GM19035 (cell line): Measurements from ENCODE around the gene OR2AG1.
"Not testable (repeated sequence)": the region's sequence is repeated elsewhere in the genome, so short reads cannot be mapped to it uniquely, and the experiment has no call there.

Source experiments
- ATAC-seq: cut with Tn5 transposase; IDR thresholded peaks from one replicate; pipeline ENCODE4 v1.9.1; 2021; ENCODE audit not compliant: unreplicated experiment

The OR2AG1 gene

GRCh38 chr11:6780829-6781228 lies 2.0 kb upstream of the OR2AG1 start:
- ATAC-seq, result no peak

GRCh38 chr11:6790546-6790945 lies 7.7 kb downstream of the OR2AG1 start:
- no peak for ATAC-seq

DNA sequence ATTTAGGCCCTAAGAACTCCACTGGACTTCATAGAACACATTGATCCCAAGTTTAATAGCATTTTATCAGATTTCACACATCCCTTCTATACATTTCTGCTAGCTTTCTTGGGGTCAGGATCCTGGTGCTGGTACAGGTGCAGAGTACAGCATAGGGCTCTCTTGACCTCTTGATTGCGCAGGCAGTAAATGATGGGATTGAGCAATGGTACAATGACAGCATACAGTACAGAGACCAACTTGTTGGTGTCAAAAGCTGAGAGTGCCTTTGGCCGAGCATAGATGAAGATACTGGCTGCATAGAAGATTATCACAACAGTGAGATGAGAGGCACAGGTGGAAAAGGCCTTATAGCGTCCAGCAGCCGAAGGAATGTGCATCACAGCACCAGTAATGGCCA lies 11.8 kb downstream of the OR2AG1 start:
- no peak for ATAC-seq

DNA sequence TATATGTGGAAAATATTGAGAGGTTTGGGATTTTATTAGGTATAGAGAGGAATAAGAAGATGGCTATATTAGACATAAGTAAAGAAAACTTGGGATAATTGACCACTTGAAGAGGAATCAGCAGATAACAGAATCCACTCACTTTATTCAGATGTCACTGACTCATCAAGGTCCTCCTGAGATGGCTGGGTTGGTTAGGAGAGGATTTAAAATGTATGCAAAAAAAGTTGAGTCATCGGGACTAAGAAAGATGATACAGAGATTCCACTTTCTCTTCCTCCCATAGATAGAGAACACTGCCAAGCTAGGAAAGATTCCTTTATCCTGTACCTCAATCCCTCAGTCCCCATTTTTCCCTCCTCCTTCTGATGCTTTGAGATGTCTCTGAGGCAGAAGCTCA lies 16.6 kb downstream of the OR2AG1 start, which contains the start of gene OR6A2:
TSS of gene OR6A2 (minus strand) at position 288 of the 400 bp plus-strand sequence. CDS start 3,981 bp downstream, outside the sequence.
- no peak for ATAC-seq

DNA sequence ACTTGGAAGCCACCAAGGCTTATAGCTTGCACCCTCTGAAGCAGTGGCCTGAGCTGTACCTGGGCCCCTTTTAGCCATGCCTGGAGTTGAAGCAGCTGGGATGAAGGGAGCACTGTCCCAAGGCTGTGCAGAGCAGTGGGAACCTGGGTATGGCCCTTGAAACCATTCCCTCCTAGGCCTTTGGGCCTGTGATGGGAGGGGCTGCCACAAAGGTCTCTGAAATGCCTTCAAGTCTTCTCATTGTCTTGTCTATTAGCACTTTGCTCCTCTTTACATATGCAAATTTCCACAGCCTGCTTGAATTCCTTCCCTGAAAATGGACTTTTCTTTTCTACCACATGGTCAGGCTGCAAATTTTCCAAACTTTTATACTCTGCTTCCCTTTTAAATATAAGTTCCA lies 18.3 kb downstream of the OR2AG1 start:
- not testable (repeated sequence) for ATAC-seq

DNA sequence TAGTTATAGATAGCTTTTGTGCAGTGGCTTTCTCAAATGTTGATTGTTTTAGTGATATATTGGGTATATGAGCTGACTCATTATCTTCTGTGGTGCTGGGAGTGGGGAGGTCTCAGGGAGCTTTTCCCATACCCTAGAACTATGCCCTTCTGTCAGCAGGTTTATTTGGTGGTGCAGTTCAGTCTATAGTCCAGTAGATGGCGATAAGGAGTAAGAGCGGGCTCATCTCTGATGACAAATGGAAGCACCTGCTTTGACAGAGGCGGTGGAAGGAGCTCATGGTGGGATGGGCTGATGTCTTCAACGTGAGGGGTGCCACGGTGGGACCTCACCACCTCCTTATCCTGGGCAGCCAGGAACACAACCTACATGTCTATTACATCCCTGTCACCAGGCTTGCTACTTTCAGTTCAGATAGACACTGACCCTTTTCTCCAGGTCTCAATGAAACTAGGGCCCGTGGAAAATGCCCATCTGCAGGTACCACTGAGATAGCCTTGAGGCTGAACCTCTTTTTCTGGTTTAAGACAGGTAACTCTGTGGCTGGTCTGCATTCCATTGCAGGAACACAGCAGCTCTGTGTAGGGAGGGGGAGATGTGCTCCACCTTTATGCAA lies 29.7 kb downstream of the OR2AG1 start:
- peak; percentile 97 for ATAC-seq

DNA sequence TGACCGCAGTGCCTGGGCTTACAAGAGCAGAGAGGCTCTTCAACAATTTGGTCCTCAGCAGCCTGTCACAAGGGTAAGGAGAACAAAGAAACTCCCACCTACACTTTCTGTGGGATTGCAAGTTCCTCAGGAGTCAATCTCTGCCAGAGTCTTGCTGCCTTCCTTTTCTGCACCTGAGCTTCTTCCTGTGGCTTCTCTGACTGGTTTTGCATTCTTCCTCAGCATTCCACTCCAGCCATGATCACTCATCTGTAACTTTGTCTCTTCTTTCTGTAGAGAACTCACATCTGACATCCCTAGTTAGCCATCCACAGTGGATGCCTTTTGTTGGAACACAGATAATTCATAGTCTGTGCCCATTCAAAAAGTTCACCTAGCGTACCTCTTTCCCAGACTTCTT lies 30.8 kb downstream of the OR2AG1 start:
- no peak for ATAC-seq

DNA sequence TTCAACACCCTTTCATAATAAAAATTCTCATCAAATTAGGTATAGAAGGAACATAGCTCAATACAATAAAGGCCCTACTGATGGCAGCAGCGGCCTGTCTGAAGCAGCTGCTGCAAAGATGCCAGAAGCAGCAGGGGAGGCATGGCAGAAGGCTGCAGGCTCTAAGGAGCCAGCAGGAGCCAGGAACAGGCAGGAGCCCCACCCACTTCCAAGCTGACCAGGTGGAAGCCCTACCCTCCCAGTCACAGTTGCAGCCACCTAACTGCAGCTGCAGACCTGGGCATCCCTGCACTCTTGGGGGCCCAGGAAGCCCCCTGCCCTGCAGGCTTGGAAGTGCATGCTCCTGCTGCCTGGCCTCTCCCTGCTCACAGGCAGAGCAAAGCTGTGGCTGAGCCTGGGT lies 34.9 kb downstream of the OR2AG1 start:
- no peak for ATAC-seq

- no peak for ATAC-seq
These were observed 36.1 kb downstream of the OR2AG1 start for GRCh38 chr11:6818967-6819366.

- no peak for ATAC-seq
These were observed 41.5 kb downstream of the OR2AG1 start for GRCh38 chr11:6824136-6824823.

DNA sequence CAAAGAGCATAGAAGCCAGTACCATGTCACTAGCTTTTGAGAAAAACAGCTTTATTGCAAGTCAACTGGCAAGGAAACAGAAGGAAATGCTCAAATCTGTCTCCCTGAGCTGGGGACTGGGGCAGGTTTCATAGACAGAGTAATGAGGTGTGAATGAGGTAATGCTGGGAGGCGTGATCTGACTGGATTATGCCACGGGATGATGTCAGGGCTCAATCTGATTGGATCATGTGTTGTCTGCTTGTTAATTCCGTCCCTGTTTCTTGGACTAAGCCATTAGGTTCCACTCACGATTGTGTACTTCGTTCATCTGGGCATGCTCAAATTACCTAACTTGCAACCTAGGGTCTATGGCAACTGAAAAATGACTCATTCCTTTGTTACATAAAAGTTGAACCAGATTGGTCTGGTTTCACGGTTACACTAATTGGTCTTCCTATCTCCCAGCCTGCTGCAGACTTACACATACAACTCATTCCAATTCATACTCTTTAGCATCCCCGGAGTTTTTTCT lies 42.5 kb downstream of the OR2AG1 start:
- no peak for ATAC-seq

GRCh38 chr11:6828103-6828502 lies 45.3 kb downstream of the OR2AG1 start:
- ATAC-seq, result no peak

DNA sequence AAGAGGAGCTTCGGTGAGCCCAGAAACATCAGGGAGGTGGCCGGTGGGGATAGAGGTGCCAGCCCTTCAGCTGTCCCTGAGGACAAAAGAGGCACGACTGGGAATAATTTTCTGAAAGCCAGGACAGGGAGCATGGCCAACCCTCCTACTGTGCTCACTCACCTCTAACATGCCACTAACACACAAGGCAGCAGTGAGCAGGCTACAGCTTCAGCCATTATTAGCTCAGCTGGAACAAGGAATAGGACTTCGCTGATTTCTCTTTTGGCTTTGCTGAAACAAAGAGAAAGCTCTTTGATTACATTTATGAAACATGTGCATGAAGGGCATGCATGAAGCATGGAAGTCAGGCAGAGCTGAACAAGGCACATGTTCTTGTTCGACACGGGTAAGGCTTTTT lies 50.5 kb downstream of the OR2AG1 start:
- no peak for ATAC-seq

DNA sequence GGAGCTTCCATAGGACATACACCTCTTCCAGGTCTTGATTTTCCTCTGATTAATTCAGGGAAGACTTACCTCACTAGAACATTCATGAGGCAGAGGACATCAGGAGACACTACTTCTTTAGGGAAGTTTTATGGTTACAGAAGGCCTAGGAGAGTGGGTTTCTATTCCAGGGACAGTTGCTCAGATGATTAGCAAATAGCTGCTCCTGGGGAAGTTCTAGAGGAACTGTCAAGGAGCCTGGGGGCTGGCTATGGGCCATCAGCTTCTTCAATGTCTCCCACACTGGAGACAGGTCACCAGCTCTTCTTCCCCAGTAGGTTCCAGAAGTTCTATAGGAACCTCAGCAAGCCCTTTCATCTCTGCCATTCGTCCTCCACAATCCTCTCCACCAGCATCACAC lies 51.2 kb downstream of the OR2AG1 start:
- ATAC-seq, result no peak
